ENCODE data around the gene ADAMTS1.

DNA sequence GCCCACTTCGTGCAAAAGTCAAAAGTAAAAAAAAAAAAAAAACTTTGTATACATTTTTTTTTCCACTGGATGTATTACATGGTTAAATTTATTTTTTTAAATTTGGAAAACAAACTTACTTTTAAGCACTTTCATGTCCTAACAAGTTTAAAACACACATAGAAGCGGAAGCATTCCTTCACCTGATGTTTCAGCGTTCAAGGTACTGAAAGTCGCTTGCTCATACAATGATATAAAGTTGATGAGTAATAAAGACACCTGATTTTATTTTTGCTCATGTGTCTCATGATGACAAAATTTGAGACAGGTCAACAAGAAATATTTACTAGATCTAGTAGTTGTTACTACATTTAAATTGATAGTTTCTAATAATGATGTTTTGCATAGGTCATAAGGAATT, 35.5 kb downstream of the ADAMTS1 start:
- TF ChIP-seq POLR2A (IDR thresholded peaks at IDR 0.05; ENCODE audit: low read depth, low read length), result no peak
- no peak for TF ChIP-seq POLR2AphosphoS5 (IDR thresholded peaks at IDR 0.05; ENCODE audit: low read depth, low read length)
- no peak for TF ChIP-seq TAF1 (IDR thresholded peaks at IDR 0.05; ENCODE audit: borderline replicate concordance, low read depth, low read length)

Measured in GM12892 (cell line).